Activated T-cell treated with anti-CD3 and anti-CD28 coated beads, Interleukin-2, amount 50 U/mL, for 24 hours (primary cell): Measurements from ENCODE around the gene SEPTIN8.

Source experiments
- DNase-seq: peaks from one replicate; pipeline ENCODE4 v3.0.0-alpha.2; 2020
- H3K27ac Mint-ChIP-seq: 2 replicates; pipeline ENCODE4 v1.8.0; 2020; ENCODE audit warnings: mild to moderate bottlenecking, mixed read lengths
- H3K27me3 Mint-ChIP-seq: 2 replicates; pipeline ENCODE4 v1.8.0; 2020; ENCODE audit warnings: mixed read lengths
- H3K36me3 Mint-ChIP-seq: 2 replicates; pipeline ENCODE4 v1.8.0; 2020; ENCODE audit warnings: low read depth, mixed read lengths
- H3K4me1 Mint-ChIP-seq: 2 replicates; pipeline ENCODE4 v1.8.0; 2020; ENCODE audit warnings: low read depth, mixed read lengths
- H3K4me3 Mint-ChIP-seq: 2 replicates; pipeline ENCODE4 v1.8.0; 2020; ENCODE audit warnings: mild to moderate bottlenecking, moderate library complexity, mixed read lengths
- H3K9me3 Mint-ChIP-seq: 2 replicates; pipeline ENCODE4 v1.8.0; 2020; ENCODE audit warnings: mixed read lengths

Gene SEPTIN8

GRCh38 chr5:132778856-132779255 lies 1.8 kb upstream of the SEPTIN8 start:
- Mint-ChIP-seq H3K4me1 (peaks cover 10% of the 10 kb centered on the region), H3K27me3 (peaks cover 39% of the 10 kb centered on the region), H3K9me3 (no peaks in the 10 kb centered on the region), H3K27ac (no peak overlapping the region), H3K4me3 (no peak overlapping the region), H3K36me3 (no peaks in the 10 kb centered on the region)
- no peak for DNase-seq

- no peaks in the 10 kb centered on the region for H3K36me3 Mint-ChIP-seq
- H3K4me3 Mint-ChIP-seq, result peak overlapping the region; percentile 69
- no peaks in the 10 kb centered on the region for H3K9me3 Mint-ChIP-seq
- peaks cover 35% of the 10 kb centered on the region for H3K27me3 Mint-ChIP-seq
- DNase-seq, result no peak
- peaks cover 10% of the 10 kb centered on the region for H3K4me1 Mint-ChIP-seq
- H3K27ac Mint-ChIP-seq, result peak overlapping the region; percentile 50
These were observed 1.1 kb upstream of the SEPTIN8 start for GRCh38 chr5:132778129-132778528.

GRCh38 chr5:132776938-132777208 lies 166 bp downstream of the SEPTIN8 start:
- Mint-ChIP-seq H3K36me3 (no peaks in the 10 kb centered on the region), H3K9me3 (no peaks in the 10 kb centered on the region), H3K4me1 (peaks cover 10% of the 10 kb centered on the region), H3K4me3 (no peak overlapping the region), H3K27me3 (peaks cover 25% of the 10 kb centered on the region), H3K27ac (no peak overlapping the region)
- no peak for DNase-seq

GRCh38 chr5:132776131-132776937 lies 705 bp downstream of the SEPTIN8 start:
- Mint-ChIP-seq H3K4me3 (peak overlapping the region; percentile 75), H3K27ac (no peak overlapping the region), H3K36me3 (no peaks in the 10 kb centered on the region), H3K9me3 (no peaks in the 10 kb centered on the region), H3K4me1 (peaks cover 10% of the 10 kb centered on the region), H3K27me3 (peaks cover 21% of the 10 kb centered on the region)
- DNase-seq, result no peak

- H3K9me3 Mint-ChIP-seq, result no peaks in the 10 kb centered on the region
- H3K4me3 Mint-ChIP-seq, result peak overlapping the region; percentile 75
- no peaks in the 10 kb centered on the region for H3K36me3 Mint-ChIP-seq
- peaks cover 10% of the 10 kb centered on the region for H3K4me1 Mint-ChIP-seq
- peaks cover 21% of the 10 kb centered on the region for H3K27me3 Mint-ChIP-seq
- H3K27ac Mint-ChIP-seq, result no peak overlapping the region
- peak; percentile 24 for DNase-seq
These were observed 1.5 kb downstream of the SEPTIN8 start for GRCh38 chr5:132775476-132775961.

- H3K4me1 Mint-ChIP-seq, result peaks cover 10% of the 10 kb centered on the region
- H3K4me3 Mint-ChIP-seq, result no peak overlapping the region
- peaks cover 20% of the 10 kb centered on the region for H3K27me3 Mint-ChIP-seq
- H3K27ac Mint-ChIP-seq, result no peak overlapping the region
- no peaks in the 10 kb centered on the region for H3K9me3 Mint-ChIP-seq
- DNase-seq, result peak; percentile 28
- no peaks in the 10 kb centered on the region for H3K36me3 Mint-ChIP-seq
These were observed 2.1 kb downstream of the SEPTIN8 start for GRCh38 chr5:132774896-132775295.

- Mint-ChIP-seq H3K4me3 (no peak overlapping the region), H3K9me3 (no peaks in the 10 kb centered on the region), H3K27me3 (peaks cover 16% of the 10 kb centered on the region), H3K27ac (no peak overlapping the region), H3K4me1 (peaks cover 10% of the 10 kb centered on the region), H3K36me3 (no peaks in the 10 kb centered on the region)
- DNase-seq, result no peak
These were observed 2.6 kb downstream of the SEPTIN8 start for GRCh38 chr5:132774406-132774805.

GRCh38 chr5:132773601-132774355 lies 3.3 kb downstream of the SEPTIN8 start:
- Mint-ChIP-seq H3K27me3 (peaks cover 10% of the 10 kb centered on the region), H3K4me3 (no peak overlapping the region), H3K36me3 (no peaks in the 10 kb centered on the region), H3K9me3 (no peaks in the 10 kb centered on the region), H3K4me1 (peaks cover 10% of the 10 kb centered on the region), H3K27ac (no peak overlapping the region)
- peak; percentile 17 for DNase-seq

- no peaks in the 10 kb centered on the region for H3K36me3 Mint-ChIP-seq
- H3K27me3 Mint-ChIP-seq, result peaks cover 4% of the 10 kb centered on the region
- no peaks in the 10 kb centered on the region for H3K9me3 Mint-ChIP-seq
- peaks cover 7% of the 10 kb centered on the region for H3K4me1 Mint-ChIP-seq
- H3K4me3 Mint-ChIP-seq, result no peak overlapping the region
- peak; percentile 18 for DNase-seq
- no peak overlapping the region for H3K27ac Mint-ChIP-seq
These were observed 3.9 kb downstream of the SEPTIN8 start for GRCh38 chr5:132773114-132773513.

- Mint-ChIP-seq H3K27me3 (no peaks in the 10 kb centered on the region), H3K4me1 (peaks cover 4% of the 10 kb centered on the region), H3K27ac (no peak overlapping the region), H3K36me3 (no peaks in the 10 kb centered on the region), H3K4me3 (no peak overlapping the region), H3K9me3 (no peaks in the 10 kb centered on the region)
- peak; percentile 12 for DNase-seq
These were observed 4.6 kb downstream of the SEPTIN8 start for GRCh38 chr5:132772291-132773070.

- H3K4me3 Mint-ChIP-seq, result no peak overlapping the region
- no peaks in the 10 kb centered on the region for H3K36me3 Mint-ChIP-seq
- DNase-seq, result no peak
- no peaks in the 10 kb centered on the region for H3K9me3 Mint-ChIP-seq
- no peaks in the 10 kb centered on the region for H3K27me3 Mint-ChIP-seq
- peaks cover 3% of the 10 kb centered on the region for H3K4me1 Mint-ChIP-seq
- H3K27ac Mint-ChIP-seq, result no peak overlapping the region
These were observed 5.5 kb downstream of the SEPTIN8 start for GRCh38 chr5:132771503-132771998.

GRCh38 chr5:132770476-132771159 lies 6.4 kb downstream of the SEPTIN8 start:
- Mint-ChIP-seq H3K4me3 (no peak overlapping the region), H3K27me3 (no peaks in the 10 kb centered on the region)

GRCh38 chr5:132768485-132768868 lies 8.6 kb downstream of the SEPTIN8 start:
- H3K4me3 Mint-ChIP-seq, result no peak overlapping the region
- no peak overlapping the region for H3K27ac Mint-ChIP-seq
- H3K36me3 Mint-ChIP-seq, result peaks cover 7% of the 10 kb centered on the region
- DNase-seq, result peak; percentile 12
- H3K4me1 Mint-ChIP-seq, result no peaks in the 10 kb centered on the region
- H3K9me3 Mint-ChIP-seq, result no peaks in the 10 kb centered on the region
- no peaks in the 10 kb centered on the region for H3K27me3 Mint-ChIP-seq

More at GRCh38 chr5:132770476-132771159, 6.4 kb downstream of the SEPTIN8 start:
- H3K4me1 Mint-ChIP-seq, result no peaks in the 10 kb centered on the region
- DNase-seq, result peak; percentile 16
- no peak overlapping the region for H3K27ac Mint-ChIP-seq
- no peaks in the 10 kb centered on the region for H3K36me3 Mint-ChIP-seq
- no peaks in the 10 kb centered on the region for H3K9me3 Mint-ChIP-seq

- Mint-ChIP-seq H3K36me3 (peaks cover 7% of the 10 kb centered on the region), H3K27ac (no peak overlapping the region), H3K27me3 (no peaks in the 10 kb centered on the region), H3K4me3 (no peak overlapping the region), H3K4me1 (no peaks in the 10 kb centered on the region), H3K9me3 (no peaks in the 10 kb centered on the region)
- DNase-seq, result peak; percentile 6
These were observed 9.9 kb downstream of the SEPTIN8 start for GRCh38 chr5:132767150-132767549.
